ENCODE data around the gene DECR2. TPM values are rescaled to one million over a fixed set of nuclear protein-coding genes. Genes with fewer than 3 reads are reported as not detected.

The DECR2 gene
- total RNA-seq, 1 donor from 2014 or later, result 7.7 TPM

Small RNAs within 50 kb of the gene (small RNA-seq; reads per million reads assigned to genes)
- not detected for gene RF00019

Other genes with a start within 250 kb of the DECR2 start
- gene HBZ, start 249.2 kb upstream of the DECR2 start, total RNA-seq, result not detected
- 29.3 TPM for gene HBM, start 235.9 kb upstream of the DECR2 start, total RNA-seq
- gene HBA2, start 229.0 kb upstream of the DECR2 start, total RNA-seq, result 823 TPM
- 371 TPM for gene HBA1, start 225.2 kb upstream of the DECR2 start, total RNA-seq
- 6.9 TPM for gene HBQ1, start 221.4 kb upstream of the DECR2 start, total RNA-seq
- gene LUC7L, start 172.4 kb upstream of the DECR2 start, total RNA-seq, result 75.0 TPM
- 17.1 TPM for gene FAM234A, start 167.1 kb upstream of the DECR2 start, total RNA-seq
- gene RGS11, start 125.9 kb upstream of the DECR2 start, total RNA-seq, result 6.5 TPM
- 51.4 TPM for gene ARHGDIG, start 121.3 kb upstream of the DECR2 start, total RNA-seq
- gene PDIA2, start 118.7 kb upstream of the DECR2 start, total RNA-seq, result 11.4 TPM
- gene AXIN1, start 49.2 kb upstream of the DECR2 start, total RNA-seq, result 24.5 TPM
- gene MRPL28, start 31.3 kb upstream of the DECR2 start, total RNA-seq, result 44.8 TPM
- gene PGAP6, start 19.9 kb upstream of the DECR2 start, total RNA-seq, result 18.8 TPM
- 12.6 TPM for gene NME4, start 4.7 kb upstream of the DECR2 start, total RNA-seq
- gene RAB11FIP3, start 23.8 kb downstream of the DECR2 start, total RNA-seq, result 26.5 TPM
- gene CAPN15, start 125.8 kb downstream of the DECR2 start, total RNA-seq, result 7.3 TPM
- gene PRR35, start 158.5 kb downstream of the DECR2 start, total RNA-seq, result not detected
- gene NHLRC4, start 165.1 kb downstream of the DECR2 start, total RNA-seq, result 0.41 TPM
- gene PIGQ, start 168.1 kb downstream of the DECR2 start, total RNA-seq, result 16.7 TPM
- gene RAB40C, start 188.2 kb downstream of the DECR2 start, total RNA-seq, result 25.3 TPM
- gene WFIKKN1, start 229.1 kb downstream of the DECR2 start, total RNA-seq, result 0.41 TPM
- gene METTL26, start 234.4 kb downstream of the DECR2 start, total RNA-seq, result 31.8 TPM
- 9.8 TPM for gene MCRIP2, start 239.9 kb downstream of the DECR2 start, total RNA-seq
- 8.2 TPM for gene WDR90, start 247.5 kb downstream of the DECR2 start, total RNA-seq

All from frontal cortex (tissue), 1 donor.